PFSK-1 (cell line): ENCODE results near the gene EIF5AL1.

Experiments used
- FOXP2 ChIP-seq: optimal IDR thresholded peaks from 2 replicates; pipeline ENCODE3; 2011; ENCODE audit warnings: borderline replicate concordance, control low read depth, inconsistent platforms; ENCODE audit not compliant: insufficient read depth; ENCODE audit errors: extremely low read length, extremely low read depth
- POLR2AphosphoS5 ChIP-seq: IDR thresholded peaks from 2 replicates; pipeline ENCODE4 v1.6.1; 2012; ENCODE audit warnings: low read depth, mild to moderate bottlenecking, control low read depth, low read length, moderate library complexity
- SIN3A ChIP-seq: IDR thresholded peaks from 2 replicates; pipeline ENCODE4 v1.6.1; 2012; ENCODE audit warnings: mild to moderate bottlenecking, low read length, moderate library complexity, borderline replicate concordance; ENCODE audit not compliant: insufficient read depth
- TAF1 ChIP-seq: IDR thresholded peaks from 2 replicates; pipeline ENCODE4 v1.6.1; 2012; ENCODE audit warnings: low read length, control low read depth, borderline replicate concordance; ENCODE audit not compliant: insufficient read depth
- TF ChIP-seq, protein P1 (sequence below), 2 experiments: IDR thresholded peaks; 2 replicates each; pipeline versions ENCODE4 v1.6.1 to v1.8.0; 2011 to 2012; ENCODE audit warnings: low read depth in 2 of 2, low read length in 2 of 2, control low read depth in 1 of 2, inconsistent platforms in 1 of 2, mild to moderate bottlenecking in 1 of 2, moderate library complexity in 1 of 2; ENCODE audit not compliant: insufficient read depth in 1 of 2

The EIF5AL1 gene

DNA sequence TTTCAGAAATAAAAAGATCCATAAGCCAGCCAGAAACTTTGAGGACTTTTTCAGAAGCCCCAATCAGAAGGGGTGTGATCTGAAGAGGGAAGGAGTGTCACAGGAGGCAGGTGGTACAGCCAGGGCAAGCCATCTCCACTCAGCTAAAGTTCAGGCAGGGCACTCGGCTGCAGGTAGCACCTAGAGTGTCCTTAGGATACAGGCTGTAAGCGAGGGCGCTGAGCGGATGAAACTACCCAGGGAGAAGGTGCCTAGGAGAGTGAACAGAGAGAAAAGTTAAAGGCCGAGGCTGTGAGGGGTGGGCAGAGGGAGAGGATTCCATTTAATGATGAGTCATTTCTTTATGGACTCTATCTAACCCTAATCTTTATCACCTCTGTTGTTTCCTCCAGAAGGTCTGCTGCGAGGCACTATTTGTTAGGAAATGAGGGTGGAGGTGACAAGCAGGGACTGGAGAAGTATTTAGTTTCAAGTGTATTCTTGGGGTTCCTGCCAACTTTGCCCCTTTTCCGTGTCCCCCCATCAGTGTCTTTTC lies 37.1 kb upstream of the EIF5AL1 start:
- TF ChIP-seq SIN3A (no peak), TAF1 (no peak), FOXP2 (no peak), POLR2AphosphoS5 (no peak)
- TF ChIP-seq, protein P1, sequence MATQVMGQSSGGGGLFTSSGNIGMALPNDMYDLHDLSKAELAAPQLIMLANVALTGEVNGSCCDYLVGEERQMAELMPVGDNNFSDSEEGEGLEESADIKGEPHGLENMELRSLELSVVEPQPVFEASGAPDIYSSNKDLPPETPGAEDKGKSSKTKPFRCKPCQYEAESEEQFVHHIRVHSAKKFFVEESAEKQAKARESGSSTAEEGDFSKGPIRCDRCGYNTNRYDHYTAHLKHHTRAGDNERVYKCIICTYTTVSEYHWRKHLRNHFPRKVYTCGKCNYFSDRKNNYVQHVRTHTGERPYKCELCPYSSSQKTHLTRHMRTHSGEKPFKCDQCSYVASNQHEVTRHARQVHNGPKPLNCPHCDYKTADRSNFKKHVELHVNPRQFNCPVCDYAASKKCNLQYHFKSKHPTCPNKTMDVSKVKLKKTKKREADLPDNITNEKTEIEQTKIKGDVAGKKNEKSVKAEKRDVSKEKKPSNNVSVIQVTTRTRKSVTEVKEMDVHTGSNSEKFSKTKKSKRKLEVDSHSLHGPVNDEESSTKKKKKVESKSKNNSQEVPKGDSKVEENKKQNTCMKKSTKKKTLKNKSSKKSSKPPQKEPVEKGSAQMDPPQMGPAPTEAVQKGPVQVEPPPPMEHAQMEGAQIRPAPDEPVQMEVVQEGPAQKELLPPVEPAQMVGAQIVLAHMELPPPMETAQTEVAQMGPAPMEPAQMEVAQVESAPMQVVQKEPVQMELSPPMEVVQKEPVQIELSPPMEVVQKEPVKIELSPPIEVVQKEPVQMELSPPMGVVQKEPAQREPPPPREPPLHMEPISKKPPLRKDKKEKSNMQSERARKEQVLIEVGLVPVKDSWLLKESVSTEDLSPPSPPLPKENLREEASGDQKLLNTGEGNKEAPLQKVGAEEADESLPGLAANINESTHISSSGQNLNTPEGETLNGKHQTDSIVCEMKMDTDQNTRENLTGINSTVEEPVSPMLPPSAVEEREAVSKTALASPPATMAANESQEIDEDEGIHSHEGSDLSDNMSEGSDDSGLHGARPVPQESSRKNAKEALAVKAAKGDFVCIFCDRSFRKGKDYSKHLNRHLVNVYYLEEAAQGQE (IDR thresholded peaks at IDR 0.05; ENCODE audit: insufficient read depth in 1 of 2, low read depth in 2 of 2, low read length in 2 of 2), result no peak

DNA sequence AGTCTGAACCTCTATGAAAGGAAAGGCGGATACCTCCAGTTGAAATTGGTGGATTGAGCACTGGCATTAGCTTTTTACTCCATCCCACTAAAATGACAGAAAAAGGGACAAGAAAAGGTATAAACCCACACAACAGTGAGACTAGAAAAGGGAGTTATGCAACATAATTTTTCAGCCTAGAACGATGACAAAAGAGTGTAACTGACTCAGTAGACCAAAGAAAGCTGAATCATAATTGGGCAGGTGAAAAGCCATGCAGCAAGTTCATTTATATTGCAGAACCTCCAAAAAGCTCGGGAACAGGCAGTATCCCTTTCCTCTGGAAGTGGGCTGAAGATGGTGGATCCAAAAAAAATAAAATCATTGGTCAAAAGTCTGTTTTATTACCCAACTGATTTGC lies 36.5 kb upstream of the EIF5AL1 start:
- no peak for TF ChIP-seq SIN3A
- TF ChIP-seq TAF1, result no peak
- TF ChIP-seq POLR2AphosphoS5, result no peak
- TF ChIP-seq FOXP2, result no peak
- TF ChIP-seq, protein P1 (IDR thresholded peaks at IDR 0.05; ENCODE audit: insufficient read depth in 1 of 2, low read depth in 2 of 2, low read length in 2 of 2), result no peak

DNA sequence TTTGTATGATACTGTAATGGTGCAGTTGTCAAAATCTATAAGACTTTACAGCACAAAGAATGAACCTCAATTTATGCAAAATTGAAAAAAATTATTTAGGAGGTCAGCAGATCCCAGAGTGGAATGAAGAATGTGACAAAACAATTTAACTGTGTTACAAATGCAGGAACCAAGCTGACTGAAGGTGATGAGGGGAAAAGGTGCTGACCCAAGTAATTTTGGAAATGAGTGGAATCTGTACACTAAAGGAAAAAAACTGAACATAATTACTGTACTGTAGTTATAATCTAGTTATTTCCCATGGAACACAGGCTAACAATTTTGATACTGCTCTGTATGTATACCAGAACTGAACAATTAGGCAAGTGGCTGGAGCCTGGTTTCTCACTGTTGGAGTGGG lies 35.7 kb upstream of the EIF5AL1 start:
- no peak for TF ChIP-seq POLR2AphosphoS5
- no peak for TF ChIP-seq TAF1
- TF ChIP-seq FOXP2, result no peak

DNA sequence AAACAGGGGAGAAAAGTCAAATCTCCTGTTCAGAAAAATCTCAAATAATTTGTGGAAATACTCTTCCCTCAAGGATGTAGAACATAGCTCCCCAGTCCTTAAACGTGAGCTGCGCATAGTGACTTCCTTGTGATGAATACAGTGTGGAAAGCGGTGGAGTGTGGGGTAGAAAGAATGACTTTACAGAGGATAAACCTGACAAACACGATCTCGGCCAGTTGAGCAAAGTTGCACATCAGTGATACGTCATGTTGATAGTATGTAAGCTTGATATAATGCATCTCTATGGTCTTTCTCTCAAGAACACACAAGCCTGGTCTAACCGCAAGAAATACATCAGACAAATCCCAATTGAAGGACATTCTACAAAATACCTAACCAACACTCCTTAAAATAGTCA lies 34.9 kb upstream of the EIF5AL1 start:
- TF ChIP-seq POLR2AphosphoS5, result no peak
- TF ChIP-seq, protein P1 (IDR thresholded peaks at IDR 0.05; ENCODE audit: insufficient read depth in 1 of 2, low read depth in 2 of 2, low read length in 2 of 2), result no peak
- TF ChIP-seq SIN3A, result no peak
- no peak for TF ChIP-seq TAF1
- no peak for TF ChIP-seq FOXP2

DNA sequence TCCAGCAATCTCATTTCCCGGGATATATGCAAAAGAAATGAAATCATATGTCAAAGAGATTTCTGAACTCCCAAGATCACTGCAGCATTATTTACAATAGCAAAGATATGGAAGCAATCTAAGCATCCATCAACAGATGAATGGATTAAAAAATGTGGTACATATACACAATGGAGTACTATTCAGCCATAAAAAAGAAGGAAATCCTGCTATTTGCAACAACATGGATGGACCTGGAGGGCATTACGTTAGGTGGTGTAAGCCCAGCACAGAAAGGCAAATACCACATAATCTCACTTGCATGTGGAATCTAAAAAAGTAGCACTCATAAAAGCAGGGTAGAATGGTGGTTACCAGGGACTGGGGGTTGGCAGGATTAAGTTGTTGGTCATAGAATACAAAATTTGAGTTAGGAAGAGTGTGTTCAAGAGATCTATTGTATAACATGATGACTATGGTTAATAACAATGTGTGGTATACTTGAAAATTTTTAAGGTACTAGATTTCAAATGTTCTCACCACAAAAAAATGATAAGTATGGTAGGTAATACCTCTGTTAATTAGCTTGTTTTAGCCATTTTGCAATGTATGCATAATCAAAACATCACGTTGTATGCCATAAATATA lies 32.9 kb upstream of the EIF5AL1 start:
- TF ChIP-seq FOXP2 (no peak), SIN3A (no peak), POLR2AphosphoS5 (no peak), TAF1 (no peak)
- TF ChIP-seq, protein P1 (IDR thresholded peaks at IDR 0.05; ENCODE audit: insufficient read depth in 1 of 2, low read depth in 2 of 2, low read length in 2 of 2), result no peak
